GM12878 (cell line): Measurements from ENCODE around the gene SQOR. TPM values are rescaled to one million over a fixed set of nuclear protein-coding genes. Genes with fewer than 3 reads are reported as not detected.

Source experiments
- ATAC-seq: fragments of 200-7000 bp; cut with Tn5 transposase; 3 replicates; pipeline ENCODE4 v1.9.1; 2020; ENCODE audit warnings: mild to moderate bottlenecking, moderate library complexity
- BruUV-seq: library from RNA; stranded (reverse); fragments of 400-500 nt; replicated peaks from 2 replicates; lab custom pipeline; 2021; lab: Mats Ljungman, UMichigan
- CTCF ChIA-PET: fragments of 300-600 bp; sonication (Branson Sonifier 250); formaldehyde crosslinking; extraction: SDS; loops from one replicate; lab custom pipeline; 2021; ENCODE audit warnings: inconsistent platforms; lab: Yijun Ruan, JAX
- POLR2A ChIA-PET: fragments of 350-600 bp; formaldehyde crosslinking; extraction: SDS; loops from one replicate; lab custom pipeline; 2021; ENCODE audit warnings: inconsistent platforms; lab: Charles Lee
- RAD21 ChIA-PET: fragments of 300-600 bp; sonication (Branson Sonifier 250); formaldehyde crosslinking; loops from one replicate; lab custom pipeline; 2023; ENCODE audit warnings: antibody characterized with exemption; ENCODE audit not compliant: unreplicated experiment; lab: Charles Lee
- SMC1A ChIA-PET: fragments of 300-600 bp; sonication (Branson Sonifier 250); formaldehyde crosslinking; loops from one replicate; lab custom pipeline; 2023; ENCODE audit not compliant: unreplicated experiment, uncharacterized antibody; lab: Charles Lee
- DNase-seq: peaks from one replicate; pipeline ENCODE4 v3.0.0-alpha.2; 2011; ENCODE audit warnings: low read depth, low spot score
- FAIRE-seq: peaks from 3 replicates; lab custom pipeline; 2011; peaks lifted over from hg19 to GRCh38; lab: Jason Lieb, UNC
- H2AFZ ChIP-seq: 2 replicates; pipeline ENCODE4 v1.6.0; 2011; ENCODE audit warnings: low read depth, low read length, control low read depth; ENCODE audit not compliant: control insufficient read depth
- H3K27ac ChIP-seq: 2 replicates; pipeline ENCODE4 v1.5.1; 2011; ENCODE audit warnings: control low read depth; ENCODE audit not compliant: control insufficient read depth, insufficient read depth
- H3K27me3 ChIP-seq, 2 experiments: replicated peaks in 1 of 2; 2 replicates each; pipeline versions ENCODE4 v1.6.0 to v1.6.1; 2011; ENCODE audit warnings: low read length in 1 of 2; ENCODE audit not compliant: control insufficient read depth in 2 of 2, insufficient read depth in 2 of 2
- H3K36me3 ChIP-seq, 2 experiments: 2 replicates each; pipeline ENCODE4 v1.5.1; 2011; ENCODE audit warnings: low read length in 1 of 2; ENCODE audit not compliant: control insufficient read depth in 2 of 2, insufficient read depth in 2 of 2
- H3K4me1 ChIP-seq: 2 replicates; pipeline ENCODE4 v1.6.1; 2011; ENCODE audit warnings: mild to moderate bottlenecking, low read length, moderate library complexity, mixed read lengths; ENCODE audit not compliant: control insufficient read depth, insufficient read depth
- H3K4me2 ChIP-seq: 2 replicates; pipeline ENCODE4 v1.6.0; 2011; ENCODE audit warnings: control low read depth; ENCODE audit not compliant: control insufficient read depth, insufficient read depth
- H3K4me3 ChIP-seq: fragments of 200-600 bp; sonication (generic); 2 replicates; pipeline ENCODE4 v1.5.1; 2016
- H3K79me2 ChIP-seq: 2 replicates; pipeline ENCODE4 v1.6.0; 2011; ENCODE audit warnings: low read length; ENCODE audit not compliant: control insufficient read depth, insufficient read depth
- H3K9ac ChIP-seq: 2 replicates; pipeline ENCODE4 v1.8.0; 2011; ENCODE audit warnings: low read length, control low read depth, mixed read lengths; ENCODE audit not compliant: control insufficient read depth, insufficient read depth
- H3K9me3 ChIP-seq: replicated peaks from 3 replicates; pipeline ENCODE4 v1.5.1; 2011; ENCODE audit warnings: mild to moderate bottlenecking, low read length; ENCODE audit not compliant: control insufficient read depth, insufficient read depth
- H4K20me1 ChIP-seq: 2 replicates; pipeline ENCODE4 v1.6.0; 2011; ENCODE audit not compliant: control insufficient read depth, insufficient read depth
- CBX5 ChIP-seq: sonication (generic); IDR thresholded peaks from 2 replicates; pipeline ENCODE4 v1.6.1; 2016; ENCODE audit warnings: low read depth, moderate library complexity, mild to moderate bottlenecking, inconsistent platforms
- CHD1 ChIP-seq: IDR thresholded peaks from 2 replicates; pipeline ENCODE4 v1.6.1; 2012; ENCODE audit warnings: low read depth, low read length, improper control_type of control experiment
- E2F4 ChIP-seq: IDR thresholded peaks from 2 replicates; pipeline ENCODE4 v1.6.1; 2012; ENCODE audit warnings: low read depth, low read length, improper control_type of control experiment
- FOS ChIP-seq: IDR thresholded peaks from 3 replicates; pipeline ENCODE4 v1.6.1; 2011; ENCODE audit warnings: borderline replicate concordance; ENCODE audit not compliant: insufficient read length; ENCODE audit errors: extremely low read depth
- KDM1A ChIP-seq: fragments of 200-600 bp; sonication (generic); IDR thresholded peaks from 2 replicates; pipeline ENCODE4 v1.6.1; 2016; ENCODE audit warnings: borderline replicate concordance
- MLLT1 ChIP-seq: fragments of 450-650 bp; IDR thresholded peaks from 2 replicates; pipeline ENCODE4 v1.6.1; 2016; ENCODE audit warnings: mild to moderate bottlenecking
- MYB ChIP-seq: fragments of 150-350 bp; IDR thresholded peaks from 2 replicates; pipeline ENCODE4 v1.6.1; 2014; ENCODE audit warnings: mild to moderate bottlenecking, low read depth, low read length, borderline replicate concordance
- NR2C2 ChIP-seq: IDR thresholded peaks from 2 replicates; pipeline ENCODE4 v1.6.1; 2011; ENCODE audit warnings: borderline replicate concordance, low read depth; ENCODE audit not compliant: control insufficient read depth, insufficient read length
- RBBP5 ChIP-seq: fragments of 200-600 bp; sonication (generic); conservative IDR thresholded peaks from 2 replicates; pipeline ENCODE4 v1.6.1; 2016
- RFX5 ChIP-seq: IDR thresholded peaks from 2 replicates; pipeline ENCODE4 v1.6.1; 2011; ENCODE audit warnings: low read depth, low read length, improper control_type of control experiment
- SMAD1 ChIP-seq: fragments of 450-650 bp; IDR thresholded peaks from 2 replicates; pipeline ENCODE4 v1.6.1; 2018; ENCODE audit warnings: mild to moderate bottlenecking, low read depth; ENCODE audit not compliant: partially characterized antibody
- SP1 ChIP-seq: IDR thresholded peaks from one replicate; pipeline ENCODE4 v1.6.1; 2011; ENCODE audit warnings: low read depth, low read length
- SREBF2 ChIP-seq: IDR thresholded peaks from 2 replicates; pipeline ENCODE4 v1.6.1; 2012; ENCODE audit warnings: mild to moderate bottlenecking, low read length
- TAF1 ChIP-seq: IDR thresholded peaks from 2 replicates; pipeline ENCODE4 v1.6.1; 2011; ENCODE audit warnings: mild to moderate bottlenecking, low read depth, low read length, borderline replicate concordance
- ZBTB11 ChIP-seq: fragments of 450-650 bp; formaldehyde crosslinking; IDR thresholded peaks from 2 replicates; pipeline ENCODE4 v1.5.0; 2022; ENCODE audit warnings: mild to moderate bottlenecking, missing genetic modification characterization
- ZNF217 ChIP-seq: fragments of 450-650 bp; IDR thresholded peaks from 2 replicates; pipeline ENCODE4 v1.6.1; 2017; ENCODE audit warnings: antibody characterized with exemption, mild to moderate bottlenecking
- ZNF24 ChIP-seq: fragments of 450-650 bp; IDR thresholded peaks from 2 replicates; pipeline ENCODE4 v1.6.1; 2017; ENCODE audit warnings: antibody characterized with exemption, mild to moderate bottlenecking
- WGBS: methylation state at CpG from one replicate; pipeline ENCODE4 v1.1.6; 2016; ENCODE audit warnings: low lambda C conversion rate; ENCODE audit not compliant: insufficient replicate concordance, insufficient coverage; ENCODE audit errors: missing lambda C conversion rate; 5-methylcytosine and 5-hydroxymethylcytosine counted together
- in situ Hi-C: fragments of 300-500 bp; cut with MboI; formaldehyde crosslinking; loops from 9 replicates; pipeline ENCODE4 v1.14.3; 2018; ENCODE audit warnings: mixed read lengths
- intact Hi-C: fragments of 100-400 bp; cut with micrococcal nuclease; formaldehyde crosslinking; loops from one replicate; pipeline ENCODE4 v1.14.2; 2022; ENCODE audit not compliant: unreplicated experiment
- polyA plus RNA-seq, 11 experiments: library from polyadenylated mRNA; depleted of rRNA in 4 of 11; unstranded in 6 of 11; stranded (reverse) in 5 of 11; fragments of >200 nt; fragmentation: Nextera tagmentation in 4 of 11; fragmentation: Illumina TruSeq in 1 of 11; extraction: Ambion mirVana in 4 of 11; extraction: Trizol in 1 of 11; gene quantifications; 1 replicate in 1 of 11; 2 replicates in 10 of 11; pipeline versions ENCODE4 v1.2.1 to v1.2.3, GENCODE V29; 2011 to 2016; ENCODE audit warnings: inconsistent platforms in 2 of 11, missing spikeins in 2 of 11, low read depth in 1 of 11
- total RNA-seq, 4 experiments: library from RNA; depleted of rRNA in 3 of 4; stranded (reverse); fragments of >200 nt in 3 of 4; fragmentation: Illumina TruSeq in 1 of 4; extraction: Trizol in 1 of 4; gene quantifications; 2 replicates each; pipeline versions ENCODE4 v1.2.1 to v1.2.3, GENCODE V29; 2013 to 2021

SQOR gene
- total and polyA plus RNA-seq, 10 of the 15 experiments (the other 5 are each of a cell fraction or from before 2014, with no cell fraction given): 14.5 to 74.7 (median 44.2) TPM

GRCh38 chr15:45587095-45587862, 47.5 kb upstream of the SQOR start, which contains the start of gene BLOC1S6:
Gene BLOC1S6 (plus strand): TSS chr15:45587379. CDS start chr15:45587444, 65 bp downstream.
- no TSS peak for BruUV-seq
- CTCF ChIA-PET: interaction anchor here (0.9 to 6.1 kb wide), 20 partner anchors 9 to 424 kb away, joined by 3 to 79 read pairs (median 4); partner anchors contain the start of gene SQOR
- peaks cover 59% of the 10 kb centered on the region for H3K79me2 ChIP-seq
- TF ChIP-seq CHD1 (no peak), RFX5 (peak; percentile 43; the same call in 1 of the 2 replicates), ZNF24 (no peak), KDM1A (no peak), TAF1 (peak; percentile 94), SREBF2 (no peak), ZBTB11 (CRISPR knock-in tag) (peak; percentile 89), SMAD1 (no peak), E2F4 (no peak), MLLT1 (peak; percentile 75; the same call in 1 of the 2 replicates), CBX5 (0 out of 2 replicates have a peak, but pooled peaks have one; percentile 16), MYB (no peak), RBBP5 (no peak), ZNF217 (no peak), FOS (no peak), NR2C2 (no peak), SP1 (no peak)

More at GRCh38 chr15:45587095-45587862, 47.5 kb upstream of the SQOR start, which contains the start of gene BLOC1S6:
- no peak for FAIRE-seq
- Histone ChIP-seq H3K4me3 (peak within 1 kb of the TSS; percentile 97), H3K36me3 (peaks cover 0 to 4% of the 10 kb centered on the region in 2 experiments; a peak in 1 of 4 replicates), H4K20me1 (no peaks in the 10 kb centered on the region), H3K9me3 (no peaks in the 10 kb centered on the region), H3K9ac (peak within 1 kb of the TSS; percentile 97), H3K4me2 (peak within 1 kb of the TSS; percentile 99), H2AFZ (peak within 1 kb of the TSS; percentile 90), H3K4me1 (peaks cover 4% of the 10 kb centered on the region; the same call in 1 of the 2 replicates), H3K27me3 (no peaks in the 10 kb centered on the region), H3K27ac (peak within 1 kb of the TSS; percentile 85)
- WGBS: 1% methylated on average over 62 of the region's 62 CpGs
- RAD21 ChIA-PET: interaction anchor here (0.9 to 4.0 kb wide), 19 partner anchors 14 to 424 kb away, joined by 3 to 22 read pairs (median 4); partner anchors contain the start of gene SQOR
- ATAC-seq: peak; percentile 93
- intact Hi-C loops: loop anchor here (2.0 to 5.0 kb wide), 2 partner anchors 50 to 65 kb away; partner anchors contain the start of gene SLC30A4
- in situ Hi-C loops: loop anchor here (10.0 kb wide), 1 partner anchor 392 kb away; no protein-coding TSS in a partner anchor
- SMC1A ChIA-PET: interaction anchor here (0.6 to 4.9 kb wide), 16 partner anchors 10 to 181 kb away, joined by 3 to 35 read pairs (median 6); no protein-coding TSS in a partner anchor
- POLR2A ChIA-PET: interaction anchor here (0.5 to 2.8 kb wide), 12 partner anchors 8 to 398 kb away, joined by 3 to 17 read pairs (median 4); a partner anchor contains a TSS
- peak; percentile 74 for DNase-seq
